CD4-positive, alpha-beta T cell (primary cell): ENCODE measurements around the gene FRS3. TPM values are rescaled to one million over a fixed set of nuclear protein-coding genes. Genes with fewer than 3 reads are reported as not detected.

Experiments used
- ATAC-seq: fragments of 200-7000 bp; cut with Tn5 transposase; one replicate; pipeline ENCODE4 v1.10.0; 2022; ENCODE audit warnings: mild to moderate bottlenecking; ENCODE audit not compliant: poor library complexity
- CTCF ChIA-PET: fragments of 350-600 bp; sonication (Branson Sonifier 250); formaldehyde crosslinking; loops from one replicate; lab custom pipeline; 2021; ENCODE audit warnings: antibody characterized with exemption, inconsistent platforms; lab: Charles Lee
- POLR2A ChIA-PET: fragments of 350-600 bp; sonication (Branson Sonifier 250); formaldehyde crosslinking; loops from one replicate; lab custom pipeline; 2021; ENCODE audit warnings: antibody characterized with exemption, inconsistent platforms; lab: Charles Lee
- DNase-seq, 14 experiments: peaks; one replicate each; pipeline ENCODE4 v3.0.0-alpha.2; 2013 to 2020; ENCODE audit warnings: mixed read lengths in 2 of 14
- H3K27ac ChIP-seq, 2 donors: one replicate each; pipeline versions ENCODE4 v1.5.1 to v1.7.0; 2013; ENCODE audit warnings: low read length in 2 of 2, low read depth in 1 of 2, mild to moderate bottlenecking in 1 of 2
- H3K27me3 ChIP-seq, 2 experiments: 1 replicate in 1 of 2; 2 replicates in 1 of 2; pipeline versions ENCODE4 v1.6.1 to v1.7.0; 2013; ENCODE audit warnings: low read length in 2 of 2, control low read depth in 1 of 2, mild to moderate bottlenecking in 1 of 2, moderate library complexity in 1 of 2; ENCODE audit not compliant: insufficient read depth in 2 of 2, control insufficient read depth in 1 of 2
- H3K36me3 ChIP-seq: one replicate; pipeline ENCODE4 v1.6.1; 2013; ENCODE audit warnings: low read length, control low read depth; ENCODE audit not compliant: insufficient read depth
- H3K4me1 ChIP-seq: one replicate; pipeline ENCODE4 v1.6.1; 2013; ENCODE audit warnings: low read length, control low read depth; ENCODE audit not compliant: insufficient read depth
- H3K4me3 ChIP-seq: one replicate; pipeline ENCODE4 v1.5.1; 2013; ENCODE audit warnings: mild to moderate bottlenecking, low read length, moderate library complexity
- H3K9me3 ChIP-seq, 2 experiments: 1 replicate in 1 of 2; 2 replicates in 1 of 2; pipeline versions ENCODE4 v1.6.1 to v1.7.0; 2013; ENCODE audit warnings: low read length in 2 of 2, mild to moderate bottlenecking in 2 of 2, control low read depth in 1 of 2, moderate library complexity in 1 of 2; ENCODE audit not compliant: control insufficient read depth in 1 of 2, insufficient read depth in 1 of 2
- H3K27ac Mint-ChIP-seq: one replicate; pipeline ENCODE4 v1.8.0; 2020; ENCODE audit warnings: mixed read lengths
- H3K27me3 Mint-ChIP-seq: one replicate; pipeline ENCODE4 v1.8.0; 2021; ENCODE audit warnings: mixed read lengths
- H3K36me3 Mint-ChIP-seq: one replicate; pipeline ENCODE4 v1.8.0; 2021; ENCODE audit warnings: low read depth, mixed read lengths
- H3K4me1 Mint-ChIP-seq: one replicate; pipeline ENCODE4 v1.8.0; 2021; ENCODE audit warnings: low read depth, mixed read lengths
- H3K4me3 Mint-ChIP-seq: one replicate; pipeline ENCODE4 v1.8.0; 2020; ENCODE audit warnings: mild to moderate bottlenecking, mixed read lengths
- H3K9me3 Mint-ChIP-seq: one replicate; pipeline ENCODE4 v1.8.0; 2020; ENCODE audit warnings: mixed read lengths
- intact Hi-C, 2 experiments: fragments of 100-400 bp; cut with DNase I in 1 of 2; cut with micrococcal nuclease in 1 of 2; formaldehyde crosslinking; loops; one replicate each; pipeline versions ENCODE4 v1.15.1 to v1.9.0; 2023 to 2025; cut with DNase I, micrococcal nuclease
- total RNA-seq, 174 experiments: library from RNA in 2 of 174; stranded (reverse) in 2 of 174; gene quantifications; one replicate each; pipeline ENCODE4 v1.2.3 and lab custom pipeline; 2021 to 2026
- TF ChIP-seq, protein P1 (sequence below): fragments of 200-600 bp; IDR thresholded peaks from one replicate; pipeline ENCODE4 v1.8.0; 2022; ENCODE audit warnings: antibody characterized with exemption, mild to moderate bottlenecking

Gene FRS3
- total RNA-seq, 2 experiments from 2014 or later = 4.6 to 5.4 TPM

DNA sequence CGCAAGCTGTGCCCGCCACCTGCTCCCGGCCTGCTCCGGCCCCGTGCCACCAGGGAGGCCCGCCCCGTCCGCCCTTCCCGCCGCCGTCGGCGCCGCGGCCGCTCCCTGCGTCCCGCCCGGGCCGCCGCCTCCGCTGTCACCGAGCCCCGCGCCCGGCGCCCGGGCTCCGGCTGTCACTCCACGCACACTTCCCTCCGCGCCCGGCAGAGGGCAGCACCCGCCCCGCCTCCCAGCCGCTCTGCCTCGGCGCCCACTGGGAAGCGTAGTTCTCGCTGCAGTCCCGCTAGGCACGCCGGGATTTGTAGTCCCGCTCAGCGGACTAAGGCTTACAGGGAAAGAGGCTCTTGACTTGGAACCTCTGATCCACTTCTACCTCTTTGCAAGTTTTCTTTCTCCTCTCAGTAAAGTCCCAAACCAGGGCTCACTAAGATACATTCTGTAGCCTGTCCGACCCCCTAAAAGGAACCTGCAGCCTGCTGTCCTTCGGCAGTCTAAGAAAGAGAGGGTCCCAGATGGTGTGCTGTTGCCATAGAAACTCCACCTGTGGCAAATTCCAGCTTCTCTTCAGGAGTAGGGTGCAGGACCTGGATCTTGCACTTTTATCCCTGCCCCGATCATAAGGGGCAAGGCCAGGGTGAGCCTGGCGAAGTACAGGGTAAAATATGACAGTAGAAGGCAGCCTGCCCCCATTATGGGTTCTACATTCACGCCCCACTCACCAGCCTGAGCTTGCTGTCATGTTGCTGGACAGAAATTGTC lies 44.1 kb downstream of the FRS3 start, which contains the start of gene TFEB:
Gene TFEB, minus strand, starts transcription at position 182 of the 759 bp plus-strand sequence. CDS start 44,395 bp downstream, outside the sequence.
- Mint-ChIP-seq H3K27ac (peak within 1 kb of the TSS; percentile 88), H3K4me1 (peaks cover 33% of the 10 kb centered on the region), H3K9me3 (no peaks in the 10 kb centered on the region), H3K36me3 (no peaks in the 10 kb centered on the region), H3K27me3 (no peaks in the 10 kb centered on the region), H3K4me3 (peak within 1 kb of the TSS; percentile 97)
- ChIA-PET CTCF (interaction anchor here (1.5 to 4.9 kb wide), 3 partner anchors 19 to 51 kb away, joined by 3 to 38 read pairs (median 4); partner anchors contain the start of gene TOMM6), POLR2A (interaction anchor here (1.0 to 2.9 kb wide), 2 partner anchors 49 to 52 kb away, joined by 3 to 31 read pairs; partner anchors contain the start of gene TOMM6)
- intact Hi-C loops = loop anchor here (1.0 to 10.0 kb wide), 10 partner anchors 42 to 1952 kb away; partner anchors contain the start of genes TOMM6 (in 2 of the 2), BYSL (in 1 of the 2), GTPBP2 (in 1 of the 2) and MED20 (in 1 of the 2)
- peak within 1 kb of the TSS; percentile 77 to 80 for H3K27ac ChIP-seq
- H3K27me3 ChIP-seq = peaks cover 0 to 3% of the 10 kb centered on the region in 2 experiments
- no peaks in the 10 kb centered on the region for H3K9me3 ChIP-seq
- no peaks in the 10 kb centered on the region for H3K36me3 ChIP-seq
- TF ChIP-seq, protein P1, sequence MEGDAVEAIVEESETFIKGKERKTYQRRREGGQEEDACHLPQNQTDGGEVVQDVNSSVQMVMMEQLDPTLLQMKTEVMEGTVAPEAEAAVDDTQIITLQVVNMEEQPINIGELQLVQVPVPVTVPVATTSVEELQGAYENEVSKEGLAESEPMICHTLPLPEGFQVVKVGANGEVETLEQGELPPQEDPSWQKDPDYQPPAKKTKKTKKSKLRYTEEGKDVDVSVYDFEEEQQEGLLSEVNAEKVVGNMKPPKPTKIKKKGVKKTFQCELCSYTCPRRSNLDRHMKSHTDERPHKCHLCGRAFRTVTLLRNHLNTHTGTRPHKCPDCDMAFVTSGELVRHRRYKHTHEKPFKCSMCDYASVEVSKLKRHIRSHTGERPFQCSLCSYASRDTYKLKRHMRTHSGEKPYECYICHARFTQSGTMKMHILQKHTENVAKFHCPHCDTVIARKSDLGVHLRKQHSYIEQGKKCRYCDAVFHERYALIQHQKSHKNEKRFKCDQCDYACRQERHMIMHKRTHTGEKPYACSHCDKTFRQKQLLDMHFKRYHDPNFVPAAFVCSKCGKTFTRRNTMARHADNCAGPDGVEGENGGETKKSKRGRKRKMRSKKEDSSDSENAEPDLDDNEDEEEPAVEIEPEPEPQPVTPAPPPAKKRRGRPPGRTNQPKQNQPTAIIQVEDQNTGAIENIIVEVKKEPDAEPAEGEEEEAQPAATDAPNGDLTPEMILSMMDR = peak; percentile 73
- H3K4me3 ChIP-seq = peak within 1 kb of the TSS; percentile 73
- peaks cover 38% of the 10 kb centered on the region for H3K4me1 ChIP-seq
- ATAC-seq = peak; percentile 70
- DNase-seq = peak; percentile 89 to 96 (median 93)

DNA sequence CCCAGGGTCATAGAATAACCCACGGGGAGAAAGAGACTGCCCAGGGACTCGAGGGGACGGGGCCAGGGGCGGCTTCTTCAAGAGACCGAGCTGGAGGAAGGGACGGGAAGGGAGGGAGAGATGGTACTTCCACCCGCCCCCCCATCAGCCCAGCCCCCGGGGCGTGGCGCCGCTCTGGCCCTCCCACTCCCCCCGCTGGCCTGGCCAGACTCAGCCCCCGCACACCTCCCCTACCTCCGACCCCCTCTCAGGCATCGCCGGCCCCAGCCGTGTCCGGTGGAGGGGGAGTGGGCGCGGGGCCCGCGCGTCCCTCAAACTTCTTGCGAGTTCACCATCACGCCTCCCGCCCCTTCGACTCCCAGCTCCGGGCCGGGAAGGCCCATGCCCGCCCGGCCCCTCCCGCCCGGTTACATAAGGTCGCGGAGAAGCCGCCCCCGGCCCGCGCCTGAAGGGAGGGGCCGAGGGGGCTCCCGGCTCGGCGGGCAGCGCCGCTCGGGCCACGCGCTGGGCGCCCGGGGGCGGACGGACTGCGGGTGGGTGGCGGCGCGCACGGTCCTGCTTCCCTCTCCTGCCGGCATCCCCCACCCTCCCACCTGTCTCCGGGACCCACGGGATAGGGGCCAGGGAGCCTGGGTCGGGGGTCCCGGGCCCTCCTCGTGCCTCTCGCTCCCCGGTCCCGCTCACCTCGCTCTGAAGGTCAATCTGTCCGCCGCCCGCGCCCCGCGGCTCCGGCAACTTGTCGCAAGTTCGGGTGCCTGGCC lies 44.9 kb downstream of the FRS3 start:
- no peaks in the 10 kb centered on the region for H3K9me3 Mint-ChIP-seq
- Histone ChIP-seq H3K36me3 (no peaks in the 10 kb centered on the region), H3K27ac (peak overlapping the region; percentile 77 to 80), H3K4me1 (peaks cover 46% of the 10 kb centered on the region), H3K4me3 (peak overlapping the region; percentile 73), H3K27me3 (peaks cover 0 to 3% of the 10 kb centered on the region in 2 experiments), H3K9me3 (no peaks in the 10 kb centered on the region)
- intact Hi-C loops = loop anchor here (2.0 to 10.0 kb wide), 10 partner anchors 52 to 1952 kb away; partner anchors contain the start of genes TOMM6 (in 2 of the 2), BYSL (in 1 of the 2), GTPBP2 (in 1 of the 2) and MED20 (in 1 of the 2)
- H3K27ac Mint-ChIP-seq = peak overlapping the region; percentile 88
- TF ChIP-seq, protein P1 = no peak
- DNase-seq (peak; percentile 45 to 83 (median 64)), ATAC-seq (peak; percentile 28)
- POLR2A ChIA-PET = interaction anchor here (0.8 to 2.9 kb wide), 10 partner anchors 11 to 663 kb away, joined by 3 to 31 read pairs (median 5); partner anchors contain the start of genes OARD1, TAF8 and TOMM6
- peaks cover 40% of the 10 kb centered on the region for H3K4me1 Mint-ChIP-seq
- H3K36me3 Mint-ChIP-seq = no peaks in the 10 kb centered on the region
- CTCF ChIA-PET = interaction anchor here (1.1 to 4.9 kb wide), 6 partner anchors 18 to 186 kb away, joined by 3 to 38 read pairs (median 4); partner anchors contain the start of genes BYSL, MED20 and TOMM6
- peak overlapping the region; percentile 97 for H3K4me3 Mint-ChIP-seq
- no peaks in the 10 kb centered on the region for H3K27me3 Mint-ChIP-seq
